GM23248 (cell line): ENCODE measurements around the gene GPR37.

Experiments used
- EZH2 ChIP-seq: fragments of 200-600 bp; sonication (generic); IDR thresholded peaks from 2 replicates; pipeline ENCODE4 v1.6.1; 2018; ENCODE audit warnings: antibody characterized with exemption, mild to moderate bottlenecking; ENCODE audit not compliant: insufficient read depth, poor library complexity, severe bottlenecking
- EZH2phosphoT487 ChIP-seq: fragments of 200-600 bp; sonication (generic); IDR thresholded peaks from 2 replicates; pipeline ENCODE4 v1.6.1; 2018; ENCODE audit warnings: antibody characterized with exemption, moderate library complexity, mild to moderate bottlenecking, low read depth; ENCODE audit not compliant: insufficient read depth

- TF ChIP-seq EZH2 = no peak
- TF ChIP-seq EZH2phosphoT487 = no peak
Measured at GRCh38 chr7:124751027-124751426, 14.6 kb downstream of the GPR37 start.
